NT2/D1 (cell line): Measurements from ENCODE around the gene GOT1.

ENCODE experiments used
- YY1 ChIP-seq: IDR thresholded peaks from 2 replicates; pipeline ENCODE4 v1.6.1; 2011; ENCODE audit not compliant: insufficient read length, insufficient read depth
- ZNF274 ChIP-seq: IDR thresholded peaks from 2 replicates; pipeline ENCODE4 v1.6.1; 2011; ENCODE audit warnings: mild to moderate bottlenecking, low read depth, low read length

GRCh38 chr10:99357691-99358090, 72.7 kb downstream of the GOT1 start:
- TF ChIP-seq ZNF274 = no peak
- no peak for TF ChIP-seq YY1
